A549 (cell line): ENCODE measurements around the gene MACROD1.

ENCODE experiments used
- CBX8 ChIP-seq: fragments of 200-600 bp; sonication (generic); IDR thresholded peaks from 2 replicates; pipeline ENCODE4 v1.6.1; 2016
- CHD2 ChIP-seq: fragments of 150-350 bp; IDR thresholded peaks from 2 replicates; pipeline ENCODE4 v1.6.1; 2014; ENCODE audit warnings: low read length; ENCODE audit not compliant: partially characterized antibody
- MAX ChIP-seq: IDR thresholded peaks from 2 replicates; pipeline ENCODE4 v1.6.1; 2012
- PHF8 ChIP-seq: fragments of 200-600 bp; sonication (generic); IDR thresholded peaks from 2 replicates; pipeline ENCODE4 v1.6.1; 2016; ENCODE audit warnings: low read depth, mild to moderate bottlenecking, antibody characterized with exemption, moderate library complexity, borderline replicate concordance
- POLR2A ChIP-seq: IDR thresholded peaks from 2 replicates; pipeline ENCODE4 v1.6.1; 2012; ENCODE audit warnings: mild to moderate bottlenecking, low read length
- POLR2AphosphoS2 ChIP-seq: conservative IDR thresholded peaks from 2 replicates; pipeline ENCODE4 v1.6.1; 2012; ENCODE audit warnings: low read length, improper control_type of control experiment, inconsistent platforms
- RFX5 ChIP-seq: fragments of 450-650 bp; IDR thresholded peaks from 2 replicates; pipeline ENCODE4 v1.7.1; 2014; ENCODE audit warnings: antibody characterized with exemption, mild to moderate bottlenecking, moderate library complexity
- TF ChIP-seq, protein P1 (sequence below): fragments of >200 bp; sonication (Bioruptor Twin); formaldehyde crosslinking; IDR thresholded peaks from 3 replicates; pipeline ENCODE4 v1.5.1; 2016

- TF ChIP-seq CBX8 (no peak), CHD2 (no peak), MAX (no peak), RFX5 (no peak), PHF8 (no peak), POLR2A (no peak), POLR2AphosphoS2 (no peak)
- TF ChIP-seq, protein P1, sequence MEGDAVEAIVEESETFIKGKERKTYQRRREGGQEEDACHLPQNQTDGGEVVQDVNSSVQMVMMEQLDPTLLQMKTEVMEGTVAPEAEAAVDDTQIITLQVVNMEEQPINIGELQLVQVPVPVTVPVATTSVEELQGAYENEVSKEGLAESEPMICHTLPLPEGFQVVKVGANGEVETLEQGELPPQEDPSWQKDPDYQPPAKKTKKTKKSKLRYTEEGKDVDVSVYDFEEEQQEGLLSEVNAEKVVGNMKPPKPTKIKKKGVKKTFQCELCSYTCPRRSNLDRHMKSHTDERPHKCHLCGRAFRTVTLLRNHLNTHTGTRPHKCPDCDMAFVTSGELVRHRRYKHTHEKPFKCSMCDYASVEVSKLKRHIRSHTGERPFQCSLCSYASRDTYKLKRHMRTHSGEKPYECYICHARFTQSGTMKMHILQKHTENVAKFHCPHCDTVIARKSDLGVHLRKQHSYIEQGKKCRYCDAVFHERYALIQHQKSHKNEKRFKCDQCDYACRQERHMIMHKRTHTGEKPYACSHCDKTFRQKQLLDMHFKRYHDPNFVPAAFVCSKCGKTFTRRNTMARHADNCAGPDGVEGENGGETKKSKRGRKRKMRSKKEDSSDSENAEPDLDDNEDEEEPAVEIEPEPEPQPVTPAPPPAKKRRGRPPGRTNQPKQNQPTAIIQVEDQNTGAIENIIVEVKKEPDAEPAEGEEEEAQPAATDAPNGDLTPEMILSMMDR = no peak
Observed at GRCh38 chr11:64101461-64101860, 64.5 kb downstream of the MACROD1 start.
